ENCODE measurements around the gene DNMT1. TPM values are rescaled to one million over a fixed set of nuclear protein-coding genes. Genes with fewer than 3 reads are reported as not detected.

Gene DNMT1
- total and polyA plus RNA-seq, 8 donors = 16.6 to 92.0 (median 44.8) TPM

- Histone ChIP-seq H3K9me3 (no peaks in the 10 kb centered on the region), H3K4me3 (no peak overlapping the region), H3K27ac (no peak overlapping the region), H3K36me3 (peaks cover 82 to 100% (median 100%) of the 10 kb centered on the region in 4 donors), H3K27me3 (no peaks in the 10 kb centered on the region), H3K4me1 (no peaks in the 10 kb centered on the region)
- TF ChIP-seq EP300 (IDR thresholded peaks at IDR 0.05) (no peak), CTCF (IDR thresholded peaks at IDR 0.05) (no peak), POLR2AphosphoS5 (IDR thresholded peaks at IDR 0.05) (no peak), POLR2A (IDR thresholded peaks at IDR 0.05) (no peak)
- WGBS, 5 donors = 86 to 94% (median 91%) methylated on average over 8 to 39 of the region's 39 CpGs
- intact Hi-C loops (cut with DNase I; ENCODE audit: low total_unique reads) = no loop called here
- no peak for DNase-seq
Observed at GRCh38 chr19:10135551-10136334, 59.0 kb downstream of the DNMT1 start.

- H3K4me1 ChIP-seq = no peaks in the 10 kb centered on the region
- peaks cover 66 to 100% (median 98%) of the 10 kb centered on the region in 4 donors for H3K36me3 ChIP-seq
- no peaks in the 10 kb centered on the region for H3K27me3 ChIP-seq
- no peak overlapping the region for H3K27ac ChIP-seq
- no peak for TF ChIP-seq POLR2A (IDR thresholded peaks at IDR 0.05)
- TF ChIP-seq POLR2AphosphoS5 (IDR thresholded peaks at IDR 0.05) = no peak
- no peak for TF ChIP-seq EP300 (IDR thresholded peaks at IDR 0.05)
- TF ChIP-seq CTCF (IDR thresholded peaks at IDR 0.05) = no peak
- DNase-seq = no peak
- intact Hi-C loops (cut with DNase I; ENCODE audit: low total_unique reads) = no loop called here
- no peaks in the 10 kb centered on the region for H3K9me3 ChIP-seq
- WGBS, 5 donors = 89 to 98% (median 97%) methylated on average over 7 to 9 of the region's 9 CpGs
- H3K4me3 ChIP-seq = no peak overlapping the region
Observed at GRCh38 chr19:10134040-10134439, 60.7 kb downstream of the DNMT1 start.

- H3K27me3 ChIP-seq = no peaks in the 10 kb centered on the region
- DNase-seq = no peak
- no peaks in the 10 kb centered on the region for H3K4me1 ChIP-seq
- H3K4me3 ChIP-seq = no peak overlapping the region
- no peak overlapping the region for H3K27ac ChIP-seq
- TF ChIP-seq POLR2A (IDR thresholded peaks at IDR 0.05) = no peak
- no peak for TF ChIP-seq EP300 (IDR thresholded peaks at IDR 0.05)
- TF ChIP-seq POLR2AphosphoS5 (IDR thresholded peaks at IDR 0.05) = no peak
- TF ChIP-seq CTCF (IDR thresholded peaks at IDR 0.05) = no peak
- intact Hi-C loops (cut with DNase I; ENCODE audit: low total_unique reads) = no loop called here
- 87 to 93% (median 90%) methylated on average over 11 of the region's 11 CpGs for WGBS, 5 donors
- H3K9me3 ChIP-seq = no peaks in the 10 kb centered on the region
- peaks cover 62 to 100% (median 97%) of the 10 kb centered on the region in 4 donors for H3K36me3 ChIP-seq
Observed at GRCh38 chr19:10133596-10133995, 61.2 kb downstream of the DNMT1 start.

GRCh38 chr19:10132905-10133304 lies 61.8 kb downstream of the DNMT1 start:
- intact Hi-C loops (cut with DNase I; ENCODE audit: low total_unique reads) = no loop called here
- no peaks in the 10 kb centered on the region for H3K27me3 ChIP-seq
- no peaks in the 10 kb centered on the region for H3K9me3 ChIP-seq
- no peak overlapping the region for H3K4me3 ChIP-seq
- TF ChIP-seq EP300 (IDR thresholded peaks at IDR 0.05) (no peak), CTCF (IDR thresholded peaks at IDR 0.05) (no peak), POLR2A (IDR thresholded peaks at IDR 0.05) (no peak), POLR2AphosphoS5 (IDR thresholded peaks at IDR 0.05) (no peak)
- no peak for DNase-seq
- no peaks in the 10 kb centered on the region for H3K4me1 ChIP-seq
- WGBS, 5 donors = 91 to 96% (median 93%) methylated on average over 7 of the region's 7 CpGs
- no peak overlapping the region for H3K27ac ChIP-seq
- peaks cover 55 to 100% (median 96%) of the 10 kb centered on the region in 4 donors for H3K36me3 ChIP-seq
